ENCODE data around the gene HHATL. TPM values are rescaled to one million over a fixed set of nuclear protein-coding genes. Genes with fewer than 3 reads are reported as not detected.

Gene HHATL
- total RNA-seq, 2 donors from 2014 or later: not detected

DNA sequence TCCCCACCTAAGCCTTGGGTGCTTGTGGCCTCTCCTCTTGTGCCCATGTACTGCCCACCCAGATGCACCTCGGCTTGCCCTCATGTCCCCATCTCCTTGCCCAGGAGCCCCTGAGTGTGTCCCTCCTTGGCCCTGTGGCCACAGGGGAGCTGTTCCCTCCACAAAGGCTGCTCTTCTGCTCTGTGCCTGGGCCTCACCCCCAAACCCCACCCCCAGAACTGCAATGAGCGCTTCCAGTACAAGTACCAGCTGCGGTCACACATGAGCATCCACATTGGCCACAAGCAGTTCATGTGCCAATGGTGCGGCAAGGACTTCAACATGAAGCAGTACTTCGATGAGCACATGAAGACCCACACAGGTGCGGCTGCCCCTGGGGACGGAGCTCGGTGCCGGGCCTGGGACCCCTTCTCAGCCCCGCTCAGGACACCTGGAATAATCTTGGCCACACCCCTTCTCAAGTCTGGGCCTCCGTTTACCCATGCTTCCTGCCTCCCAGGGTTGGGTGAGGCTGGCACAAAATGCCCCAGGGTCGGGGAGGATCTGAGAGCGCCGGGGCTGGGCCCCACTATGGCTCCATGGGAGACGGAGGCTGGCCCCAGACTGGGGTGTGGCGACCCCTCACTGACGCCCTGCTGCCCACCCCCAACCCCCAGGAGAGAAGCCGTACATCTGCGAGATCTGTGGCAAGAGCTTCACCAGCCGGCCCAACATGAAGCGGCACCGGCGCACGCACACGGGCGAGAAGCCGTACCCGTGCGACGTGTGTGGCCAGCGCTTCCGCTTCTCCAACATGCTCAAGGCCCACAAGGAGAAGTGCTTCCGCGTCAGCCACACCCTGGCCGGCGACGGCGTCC lies 38.8 kb downstream of the HHATL start:
- H3K36me3 Mint-ChIP-seq (ENCODE audit: insufficient read depth in 2 of 2): no peaks in the 10 kb centered on the region
- H3K4me1 Mint-ChIP-seq (ENCODE audit: low read depth): no peaks in the 10 kb centered on the region
- no peaks in the 10 kb centered on the region for H3K27me3 Mint-ChIP-seq (ENCODE audit: low read depth)
- peaks cover 0 to 4% of the 10 kb centered on the region in 2 donors for H3K9me3 Mint-ChIP-seq
- no peak overlapping the region for H3K27ac Mint-ChIP-seq
- no peak for DNase-seq
- H3K4me3 Mint-ChIP-seq: no peak overlapping the region
- no peak for ATAC-seq (replicated peaks in 1 of 2)

GRCh38 chr3:42662813-42663535 lies 39.6 kb downstream of the HHATL start:
- DNase-seq: no peak
- Mint-ChIP-seq H3K27ac (no peak overlapping the region), H3K4me1 (ENCODE audit: low read depth) (no peaks in the 10 kb centered on the region), H3K4me3 (no peak overlapping the region), H3K36me3 (ENCODE audit: insufficient read depth in 2 of 2) (no peaks in the 10 kb centered on the region), H3K9me3 (no peaks in the 10 kb centered on the region), H3K27me3 (ENCODE audit: low read depth) (no peaks in the 10 kb centered on the region)
- ATAC-seq (replicated peaks in 1 of 2): no peak

- Mint-ChIP-seq H3K4me1 (ENCODE audit: low read depth) (no peaks in the 10 kb centered on the region), H3K4me3 (no peak overlapping the region), H3K36me3 (ENCODE audit: insufficient read depth in 2 of 2) (no peaks in the 10 kb centered on the region), H3K9me3 (no peaks in the 10 kb centered on the region), H3K27me3 (ENCODE audit: low read depth) (no peaks in the 10 kb centered on the region), H3K27ac (no peak overlapping the region)
- no peak for ATAC-seq (replicated peaks in 1 of 2)
- no peak for DNase-seq
Measured at GRCh38 chr3:42662037-42662812, 40.4 kb downstream of the HHATL start.

GRCh38 chr3:42661593-42662022 lies 41.0 kb downstream of the HHATL start:
- Mint-ChIP-seq H3K27me3 (ENCODE audit: low read depth) (no peaks in the 10 kb centered on the region), H3K4me3 (no peak overlapping the region), H3K4me1 (ENCODE audit: low read depth) (no peaks in the 10 kb centered on the region), H3K27ac (no peak overlapping the region), H3K9me3 (no peaks in the 10 kb centered on the region), H3K36me3 (ENCODE audit: insufficient read depth in 2 of 2) (no peaks in the 10 kb centered on the region)
- DNase-seq: no peak
- no peak for ATAC-seq (replicated peaks in 1 of 2)

DNA sequence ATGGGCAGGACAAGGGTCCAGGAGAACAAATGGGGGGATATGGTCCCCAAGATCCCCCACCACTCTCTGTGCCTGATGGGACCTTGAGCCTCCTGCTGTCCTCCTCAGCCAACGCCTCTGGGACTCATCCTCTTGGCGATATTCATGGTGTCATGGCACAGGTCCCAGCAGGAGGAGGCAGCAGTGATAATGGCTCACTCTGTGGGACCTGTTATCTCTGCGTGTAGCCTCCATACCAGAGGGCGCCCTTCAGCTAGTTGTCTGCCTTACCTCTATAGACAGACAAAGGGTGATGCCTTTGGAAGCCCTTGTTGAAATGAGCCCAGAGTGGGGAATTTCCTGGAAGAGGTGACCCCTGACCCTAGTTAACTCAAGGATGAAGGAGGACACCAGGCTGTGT lies 41.7 kb downstream of the HHATL start:
- DNase-seq (peak in 1 of 2 donors; percentile 27), ATAC-seq (replicated peaks in 1 of 2) (peak; percentile 49 to 64)
- no peaks in the 10 kb centered on the region for H3K9me3 Mint-ChIP-seq
- H3K36me3 Mint-ChIP-seq (ENCODE audit: insufficient read depth in 2 of 2): no peaks in the 10 kb centered on the region
- H3K4me1 Mint-ChIP-seq (ENCODE audit: low read depth): no peaks in the 10 kb centered on the region
- H3K27me3 Mint-ChIP-seq (ENCODE audit: low read depth): no peaks in the 10 kb centered on the region
- H3K27ac Mint-ChIP-seq: no peak overlapping the region
- H3K4me3 Mint-ChIP-seq: no peak overlapping the region

GRCh38 chr3:42660131-42660715 lies 42.4 kb downstream of the HHATL start:
- Mint-ChIP-seq H3K27ac (no peak overlapping the region), H3K9me3 (no peaks in the 10 kb centered on the region), H3K4me3 (no peak overlapping the region), H3K4me1 (ENCODE audit: low read depth) (no peaks in the 10 kb centered on the region), H3K27me3 (ENCODE audit: low read depth) (no peaks in the 10 kb centered on the region), H3K36me3 (ENCODE audit: insufficient read depth in 2 of 2) (no peaks in the 10 kb centered on the region)
- ATAC-seq (replicated peaks in 1 of 2) (no peak), DNase-seq (no peak)

DNA sequence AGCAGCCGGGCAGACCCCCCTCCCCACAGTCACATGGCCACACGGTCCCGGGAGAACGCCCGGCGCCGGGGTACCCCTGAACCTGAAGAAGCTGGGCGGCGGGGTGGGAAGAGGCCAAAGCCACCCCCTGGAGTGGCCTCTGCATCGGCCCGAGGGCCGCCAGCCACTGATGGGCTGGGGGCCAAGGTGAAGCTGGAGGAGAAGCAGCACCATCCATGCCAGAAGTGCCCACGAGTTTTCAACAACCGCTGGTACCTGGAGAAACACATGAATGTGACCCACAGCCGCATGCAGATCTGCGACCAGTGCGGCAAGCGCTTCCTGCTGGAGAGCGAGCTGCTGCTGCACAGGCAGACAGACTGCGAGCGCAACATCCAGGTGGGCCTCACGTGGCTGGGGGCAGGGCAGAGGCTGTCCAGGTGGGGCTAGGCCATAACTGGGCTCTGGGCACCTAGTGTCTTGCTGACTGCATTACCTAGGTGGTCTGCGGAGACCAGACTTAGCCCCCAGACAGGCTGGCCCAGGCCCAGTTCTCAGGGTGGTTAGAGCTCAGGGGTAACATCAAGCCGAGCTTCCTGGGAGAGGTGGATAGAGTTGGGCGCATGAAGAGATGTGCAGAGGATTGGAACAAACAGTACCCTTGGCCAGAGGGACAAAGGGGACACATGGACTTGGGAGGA lies 43.0 kb downstream of the HHATL start:
- Mint-ChIP-seq H3K4me1 (ENCODE audit: low read depth) (no peaks in the 10 kb centered on the region), H3K36me3 (ENCODE audit: insufficient read depth in 2 of 2) (no peaks in the 10 kb centered on the region), H3K27ac (no peak overlapping the region), H3K4me3 (no peak overlapping the region), H3K9me3 (no peaks in the 10 kb centered on the region), H3K27me3 (ENCODE audit: low read depth) (no peaks in the 10 kb centered on the region)
- DNase-seq (no peak), ATAC-seq (replicated peaks in 1 of 2) (no peak)

DNA sequence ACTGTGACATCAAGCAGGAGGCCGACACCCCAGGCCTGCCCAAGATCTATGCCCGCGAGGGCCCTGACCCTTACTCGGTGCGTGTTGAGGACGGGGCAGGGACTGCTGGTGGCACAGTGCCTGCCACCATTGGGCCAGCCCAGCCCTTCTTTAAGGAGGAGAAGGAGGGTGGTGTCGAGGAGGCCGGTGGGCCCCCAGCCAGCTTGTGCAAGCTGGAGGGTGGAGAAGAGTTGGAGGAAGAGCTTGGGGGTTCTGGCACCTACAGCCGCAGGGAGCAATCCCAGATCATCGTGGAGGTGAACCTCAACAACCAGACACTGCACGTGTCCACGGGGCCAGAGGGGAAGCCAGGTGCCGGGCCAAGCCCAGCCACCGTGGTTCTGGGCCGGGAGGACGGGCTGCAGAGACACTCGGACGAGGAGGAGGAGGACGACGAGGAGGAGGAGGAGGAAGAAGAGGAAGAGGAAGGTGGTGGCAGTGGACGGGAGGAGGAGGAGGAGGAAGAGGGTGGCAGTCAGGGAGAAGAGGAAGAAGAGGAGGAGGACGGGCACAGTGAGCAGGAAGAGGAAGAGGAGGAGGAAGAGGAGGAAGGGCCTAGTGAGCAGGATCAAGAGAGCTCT lies 43.7 kb downstream of the HHATL start:
- Mint-ChIP-seq H3K4me1 (ENCODE audit: low read depth) (peaks cover under 1% of the 10 kb centered on the region), H3K27ac (no peak overlapping the region), H3K27me3 (ENCODE audit: low read depth) (no peaks in the 10 kb centered on the region), H3K9me3 (no peaks in the 10 kb centered on the region), H3K36me3 (ENCODE audit: insufficient read depth in 2 of 2) (no peaks in the 10 kb centered on the region), H3K4me3 (no peak overlapping the region)
- DNase-seq: no peak
- ATAC-seq (replicated peaks in 1 of 2): no peak

- H3K27me3 Mint-ChIP-seq (ENCODE audit: low read depth): no peaks in the 10 kb centered on the region
- no peak overlapping the region for H3K27ac Mint-ChIP-seq
- H3K36me3 Mint-ChIP-seq (ENCODE audit: insufficient read depth in 2 of 2): no peaks in the 10 kb centered on the region
- H3K9me3 Mint-ChIP-seq: no peaks in the 10 kb centered on the region
- H3K4me1 Mint-ChIP-seq (ENCODE audit: low read depth): peaks cover 6% of the 10 kb centered on the region
- no peak overlapping the region for H3K4me3 Mint-ChIP-seq
- ATAC-seq (replicated peaks in 1 of 2): no peak
- no peak for DNase-seq
Measured at GRCh38 chr3:42658091-42658770, 44.4 kb downstream of the HHATL start.

DNA sequence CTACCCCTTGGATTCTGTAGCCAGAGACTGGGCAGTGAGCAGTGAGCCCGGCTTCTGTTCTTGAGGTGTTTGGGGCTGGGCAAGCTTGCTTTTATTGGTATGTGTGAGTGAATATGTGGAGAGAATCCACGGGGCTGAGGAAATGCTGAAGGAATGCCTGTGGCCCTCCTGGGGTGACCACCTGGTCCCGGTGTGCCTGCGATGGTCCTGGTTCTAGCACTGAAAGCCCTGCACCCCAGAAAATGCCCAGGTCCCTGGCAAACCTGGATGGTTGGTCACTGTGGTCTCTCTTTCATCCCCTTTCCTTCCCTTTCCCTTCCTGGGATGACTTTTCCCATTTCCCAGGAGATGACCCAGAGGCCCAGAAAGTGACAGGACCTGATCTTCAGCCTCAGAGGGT lies 44.9 kb downstream of the HHATL start:
- no peaks in the 10 kb centered on the region for H3K36me3 Mint-ChIP-seq (ENCODE audit: insufficient read depth in 2 of 2)
- DNase-seq (no peak), ATAC-seq (replicated peaks in 1 of 2) (no peak)
- H3K9me3 Mint-ChIP-seq: no peaks in the 10 kb centered on the region
- H3K4me1 Mint-ChIP-seq (ENCODE audit: low read depth): peaks cover 11% of the 10 kb centered on the region
- no peak overlapping the region for H3K4me3 Mint-ChIP-seq
- H3K27ac Mint-ChIP-seq: no peak overlapping the region
- H3K27me3 Mint-ChIP-seq (ENCODE audit: low read depth): peaks cover 3% of the 10 kb centered on the region

GRCh38 chr3:42656680-42657610 lies 45.7 kb downstream of the HHATL start:
- DNase-seq: no peak
- Mint-ChIP-seq H3K36me3 (ENCODE audit: insufficient read depth in 2 of 2) (no peaks in the 10 kb centered on the region), H3K9me3 (no peaks in the 10 kb centered on the region), H3K27ac (no peak overlapping the region), H3K4me1 (ENCODE audit: low read depth) (peaks cover 17% of the 10 kb centered on the region), H3K27me3 (ENCODE audit: low read depth) (peaks cover 10% of the 10 kb centered on the region), H3K4me3 (no peak overlapping the region)
- ATAC-seq (replicated peaks in 1 of 2): no peak

Measured in activated T-cell treated with anti-CD3 and anti-CD28 coated beads, Interleukin-2, amount 50 U/mL, for 72 hours (primary cell).